Upper lobe of right lung (tissue), 1 donor: ENCODE measurements around the gene GPS1. TPM values are rescaled to one million over a fixed set of nuclear protein-coding genes. Genes with fewer than 3 reads are reported as not detected.

Source experiments
- ATAC-seq: fragments of 200-7000 bp; cut with Tn5 transposase; one replicate; pipeline ENCODE4 v1.9.1; 2020; ENCODE audit warnings: mild to moderate bottlenecking, moderate library complexity
- DNase-seq: peaks from one replicate; pipeline ENCODE4 v3.0.0-alpha.2; 2020
- H3K27ac ChIP-seq: fragments of 200-600 bp; one replicate; pipeline ENCODE4 v1.8.0; 2022
- H3K27me3 ChIP-seq: fragments of 200-600 bp; one replicate; pipeline ENCODE4 v1.8.0; 2022; ENCODE audit warnings: mild to moderate bottlenecking
- H3K36me3 ChIP-seq: fragments of 200-600 bp; one replicate; pipeline ENCODE4 v1.8.0; 2022
- H3K4me1 ChIP-seq: fragments of 200-600 bp; one replicate; pipeline ENCODE4 v1.8.0; 2022
- H3K4me3 ChIP-seq: fragments of 200-600 bp; one replicate; pipeline ENCODE4 v1.8.0; 2022; ENCODE audit warnings: mild to moderate bottlenecking
- H3K9me3 ChIP-seq: fragments of 200-600 bp; one replicate; pipeline ENCODE4 v1.8.0; 2022
- CTCF ChIP-seq: fragments of 200-600 bp; IDR thresholded peaks from one replicate; pipeline ENCODE4 v1.8.0; 2022; ENCODE audit warnings: antibody characterized with exemption
- intact Hi-C: fragments of 100-400 bp; cut with DNase I; formaldehyde crosslinking; loops from one replicate; pipeline ENCODE4 v1.11.0; 2022
- total RNA-seq: library from RNA; stranded (reverse); fragmentation: NEBNext Ultra II Directional; extraction: Animal tissue kit (Norgen Biotek cat#: 25700); gene quantifications from one replicate; pipeline ENCODE4 v1.2.1, GENCODE V29; 2021
- donor health status: DM: no; HTN: yes; CAD: no; lungs with severe emphysema.

The GPS1 gene
- total RNA-seq, 1 donor from 2014 or later = 78.0 TPM

GRCh38 chr17:82085931-82086764 lies 34.5 kb downstream of the GPS1 start:
- no peak for DNase-seq
- no peaks in the 10 kb centered on the region for H3K9me3 ChIP-seq
- intact Hi-C loops = no loop called here
- no peak for ATAC-seq
- no peak for TF ChIP-seq CTCF
- no peak overlapping the region for H3K4me3 ChIP-seq
- H3K27ac ChIP-seq = no peak overlapping the region
- H3K27me3 ChIP-seq = no peaks in the 10 kb centered on the region
- no peaks in the 10 kb centered on the region for H3K4me1 ChIP-seq
- peaks cover 98% of the 10 kb centered on the region for H3K36me3 ChIP-seq

- DNase-seq (no peak), ATAC-seq (no peak)
- TF ChIP-seq CTCF = no peak
- intact Hi-C loops = no loop called here
- H3K36me3 ChIP-seq = peaks cover 100% of the 10 kb centered on the region
- H3K27ac ChIP-seq = no peak overlapping the region
- no peak overlapping the region for H3K4me3 ChIP-seq
- H3K4me1 ChIP-seq = no peaks in the 10 kb centered on the region
- no peaks in the 10 kb centered on the region for H3K9me3 ChIP-seq
- no peaks in the 10 kb centered on the region for H3K27me3 ChIP-seq
These were observed 35.5 kb downstream of the GPS1 start for GRCh38 chr17:82086941-82087906.

GRCh38 chr17:82087961-82088837 lies 36.5 kb downstream of the GPS1 start:
- H3K4me3 ChIP-seq = no peak overlapping the region
- no peaks in the 10 kb centered on the region for H3K27me3 ChIP-seq
- no peaks in the 10 kb centered on the region for H3K4me1 ChIP-seq
- peaks cover 100% of the 10 kb centered on the region for H3K36me3 ChIP-seq
- no peak overlapping the region for H3K27ac ChIP-seq
- no peak for TF ChIP-seq CTCF
- DNase-seq (no peak), ATAC-seq (no peak)
- intact Hi-C loops = no loop called here
- H3K9me3 ChIP-seq = no peaks in the 10 kb centered on the region

GRCh38 chr17:82088838-82089722 lies 37.4 kb downstream of the GPS1 start:
- Histone ChIP-seq H3K27ac (no peak overlapping the region), H3K4me3 (no peak overlapping the region), H3K36me3 (peaks cover 100% of the 10 kb centered on the region), H3K27me3 (no peaks in the 10 kb centered on the region), H3K4me1 (no peaks in the 10 kb centered on the region), H3K9me3 (no peaks in the 10 kb centered on the region)
- intact Hi-C loops = no loop called here
- ATAC-seq (no peak), DNase-seq (no peak)
- no peak for TF ChIP-seq CTCF
